SKM-1 treated with dmso at 0.1 percent for 144 hours (cell line): ENCODE results near the gene ZNF574.
"Not testable (repeated sequence)": the region's sequence is repeated elsewhere in the genome, so short reads cannot be mapped to it uniquely, and the experiment has no call there.

Source experiments
- DNase-seq: peaks from one replicate; lab custom pipeline; 2025; ENCODE audit not compliant: unreplicated experiment; lab: John Stamatoyannopoulos, UW

ZNF574 gene

GRCh38 chr19:42075616-42076379 lies at the start of gene ZNF574:
Gene ZNF574, plus strand, starts transcription at chr19:42076166. Its CDS starts 2,441 bp downstream, at chr19:42078607.
- DNase-seq, result peak; percentile 95

GRCh38 chr19:42028304-42029216 lies 47.4 kb upstream of the ZNF574 start:
- no peak for DNase-seq

- no peak for DNase-seq
Observed at GRCh38 chr19:42030645-42031440, 45.1 kb upstream of the ZNF574 start.

GRCh38 chr19:42032431-42032830 lies 43.5 kb upstream of the ZNF574 start:
- no peak for DNase-seq

GRCh38 chr19:42033413-42033812 lies 42.6 kb upstream of the ZNF574 start:
- no peak for DNase-seq

- DNase-seq, result peak; percentile 4
Observed at GRCh38 chr19:42034640-42035391, 41.1 kb upstream of the ZNF574 start.

- no peak for DNase-seq
Observed at GRCh38 chr19:42037649-42038048, 38.3 kb upstream of the ZNF574 start.

- DNase-seq, result no peak
Observed at GRCh38 chr19:42038666-42039065, 37.3 kb upstream of the ZNF574 start.

- no peak for DNase-seq
Observed at GRCh38 chr19:42040031-42040430, 35.9 kb upstream of the ZNF574 start.

- DNase-seq, result not testable (repeated sequence)
Observed at GRCh38 chr19:42040491-42040890, 35.5 kb upstream of the ZNF574 start.

GRCh38 chr19:42042455-42043170 lies 33.4 kb upstream of the ZNF574 start:
- DNase-seq, result no peak

GRCh38 chr19:42045575-42045974 lies 30.4 kb upstream of the ZNF574 start:
- no peak for DNase-seq

- no peak for DNase-seq
Observed at GRCh38 chr19:42048992-42049391, 27.0 kb upstream of the ZNF574 start.

GRCh38 chr19:42051166-42052115 lies 24.5 kb upstream of the ZNF574 start:
- DNase-seq, result no peak

- no peak for DNase-seq
Observed at GRCh38 chr19:42052241-42052863, 23.6 kb upstream of the ZNF574 start.

GRCh38 chr19:42053037-42053935 lies 22.7 kb upstream of the ZNF574 start:
- DNase-seq, result no peak

GRCh38 chr19:42054205-42054604 lies 21.8 kb upstream of the ZNF574 start:
- no peak for DNase-seq
